ENCODE measurements around the gene COG2.

COG2 gene

GRCh38 chr1:230739564-230740290 lies 97.4 kb downstream of the COG2 start:
- H3K79me2 ChIP-seq (ENCODE audit: control insufficient read depth, insufficient read depth, low read length, unreplicated experiment) = no peaks in the 10 kb centered on the region
- no peak overlapping the region for H3K27ac ChIP-seq (ENCODE audit: low read depth, low read length)
- H2AFZ ChIP-seq (ENCODE audit: low read length, unreplicated experiment) = no peak overlapping the region
- H3K36me3 ChIP-seq (ENCODE audit: insufficient read depth, low read length) = no peaks in the 10 kb centered on the region
- H3K4me1 ChIP-seq (ENCODE audit: control insufficient read depth, insufficient read depth, low read length, unreplicated experiment) = no peaks in the 10 kb centered on the region
- H3K27me3 ChIP-seq (ENCODE audit: insufficient read depth, low read length) = peaks cover 18% of the 10 kb centered on the region
- no peak overlapping the region for H3K4me3 ChIP-seq (ENCODE audit: low read depth, low read length)

Measured in ACC112 (cell line).